ENCODE results near the gene SLC37A1.

DNA sequence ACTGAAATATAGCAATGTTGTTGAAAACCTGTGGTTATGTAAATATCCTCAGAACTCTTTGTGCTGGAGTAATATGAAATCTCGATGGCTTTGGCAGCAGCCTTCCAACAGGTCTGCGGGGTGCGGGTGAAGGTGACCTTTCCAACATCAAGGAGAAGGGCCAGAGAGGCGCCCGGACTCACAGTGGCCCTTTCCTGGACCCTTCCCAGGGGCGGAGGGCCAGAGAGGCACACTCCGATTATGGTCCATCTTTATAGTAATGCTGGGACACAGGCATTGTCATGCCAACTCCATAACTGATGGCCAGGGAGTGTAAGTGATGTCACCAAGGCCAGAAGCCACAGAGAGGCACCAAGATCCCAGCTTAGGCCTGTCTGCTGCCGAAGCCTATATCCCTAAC, 18.1 kb downstream of the SLC37A1 start:
- TF ChIP-seq, protein P1, sequence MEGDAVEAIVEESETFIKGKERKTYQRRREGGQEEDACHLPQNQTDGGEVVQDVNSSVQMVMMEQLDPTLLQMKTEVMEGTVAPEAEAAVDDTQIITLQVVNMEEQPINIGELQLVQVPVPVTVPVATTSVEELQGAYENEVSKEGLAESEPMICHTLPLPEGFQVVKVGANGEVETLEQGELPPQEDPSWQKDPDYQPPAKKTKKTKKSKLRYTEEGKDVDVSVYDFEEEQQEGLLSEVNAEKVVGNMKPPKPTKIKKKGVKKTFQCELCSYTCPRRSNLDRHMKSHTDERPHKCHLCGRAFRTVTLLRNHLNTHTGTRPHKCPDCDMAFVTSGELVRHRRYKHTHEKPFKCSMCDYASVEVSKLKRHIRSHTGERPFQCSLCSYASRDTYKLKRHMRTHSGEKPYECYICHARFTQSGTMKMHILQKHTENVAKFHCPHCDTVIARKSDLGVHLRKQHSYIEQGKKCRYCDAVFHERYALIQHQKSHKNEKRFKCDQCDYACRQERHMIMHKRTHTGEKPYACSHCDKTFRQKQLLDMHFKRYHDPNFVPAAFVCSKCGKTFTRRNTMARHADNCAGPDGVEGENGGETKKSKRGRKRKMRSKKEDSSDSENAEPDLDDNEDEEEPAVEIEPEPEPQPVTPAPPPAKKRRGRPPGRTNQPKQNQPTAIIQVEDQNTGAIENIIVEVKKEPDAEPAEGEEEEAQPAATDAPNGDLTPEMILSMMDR (conservative IDR thresholded peaks at IDR 0.05 in 1 of 2, IDR thresholded peaks at IDR 0.05 in 1 of 2; ENCODE audit: extremely low read depth in 1 of 2, insufficient read depth in 1 of 2, low read depth in 1 of 2, low read length in 2 of 2) = no peak
- no peak for TF ChIP-seq EZH2 (IDR thresholded peaks at IDR 0.05; ENCODE audit: borderline replicate concordance, low read length)
